GM12892 (cell line): ENCODE data around the gene KIDINS220. TPM values are rescaled to one million over a fixed set of nuclear protein-coding genes. Genes with fewer than 3 reads are reported as not detected.

ENCODE experiments used
- DNase-seq: peaks from one replicate; pipeline ENCODE4 v3.0.0; 2011; ENCODE audit not compliant: insufficient read length
- FAIRE-seq: peaks from 2 replicates; lab custom pipeline; 2011; peaks lifted over from hg19 to GRCh38; lab: Jason Lieb, UNC
- POLR2A ChIP-seq: IDR thresholded peaks from 2 replicates; pipeline ENCODE4 v1.6.1; 2011; ENCODE audit warnings: low read depth, low read length, control low read depth
- POLR2AphosphoS5 ChIP-seq: IDR thresholded peaks from 2 replicates; pipeline ENCODE4 v1.6.1; 2011; ENCODE audit warnings: low read depth, low read length, control low read depth
- TAF1 ChIP-seq: IDR thresholded peaks from 2 replicates; pipeline ENCODE4 v1.6.1; 2011; ENCODE audit warnings: low read depth, mild to moderate bottlenecking, control low read depth, low read length, borderline replicate concordance
- polyA plus RNA-seq: library from polyadenylated mRNA; unstranded; fragments of >200 nt; gene quantifications from one replicate; pipeline ENCODE4 v1.2.1, GENCODE V29; 2012; ENCODE audit warnings: missing spikeins, inconsistent platforms; ENCODE audit not compliant: missing spikeins

Gene KIDINS220
- 16.9 TPM for polyA plus RNA-seq

- DNase-seq (peak; percentile 96), FAIRE-seq (peak; percentile 94)
- TF ChIP-seq POLR2A (peak; percentile 93), TAF1 (peak; percentile 81; the same call in 1 of the 2 replicates), POLR2AphosphoS5 (peak; percentile 85)
Measured at GRCh38 chr2:8836971-8837794, at the start of gene KIDINS220. Gene KIDINS220, minus strand, starts transcription at chr2:8837613. Its CDS starts 10,520 bp downstream, at chr2:8827093.

- TF ChIP-seq POLR2AphosphoS5 (no peak), TAF1 (no peak), POLR2A (no peak)
- DNase-seq (no peak), FAIRE-seq (no peak)
Measured at GRCh38 chr2:8886876-8887275, 49.5 kb upstream of the KIDINS220 start.

GRCh38 chr2:8886202-8886518, 48.7 kb upstream of the KIDINS220 start:
- FAIRE-seq (no peak), DNase-seq (no peak)
- no peak for TF ChIP-seq POLR2AphosphoS5
- no peak for TF ChIP-seq POLR2A
- TF ChIP-seq TAF1: no peak

GRCh38 chr2:8885449-8886201, 48.2 kb upstream of the KIDINS220 start:
- DNase-seq (no peak), FAIRE-seq (peak; percentile 33)
- TF ChIP-seq POLR2AphosphoS5: no peak
- TF ChIP-seq TAF1: no peak
- TF ChIP-seq POLR2A: no peak

- TF ChIP-seq POLR2A: no peak
- no peak for TF ChIP-seq POLR2AphosphoS5
- TF ChIP-seq TAF1: no peak
- FAIRE-seq: no peak
- no peak for DNase-seq
Measured at GRCh38 chr2:8884812-8885211, 47.4 kb upstream of the KIDINS220 start.

- DNase-seq (no peak), FAIRE-seq (no peak)
Measured at GRCh38 chr2:8882094-8882493, 44.7 kb upstream of the KIDINS220 start.

GRCh38 chr2:8877894-8878293, 40.5 kb upstream of the KIDINS220 start:
- DNase-seq: no peak
- TF ChIP-seq TAF1 (no peak), POLR2AphosphoS5 (no peak), POLR2A (no peak)
- no peak for FAIRE-seq

More at GRCh38 chr2:8882094-8882493, 44.7 kb upstream of the KIDINS220 start:
- TF ChIP-seq POLR2AphosphoS5: no peak
- no peak for TF ChIP-seq POLR2A
- no peak for TF ChIP-seq TAF1

GRCh38 chr2:8877332-8877731, 39.9 kb upstream of the KIDINS220 start:
- TF ChIP-seq TAF1: no peak
- FAIRE-seq (no peak), DNase-seq (no peak)

- DNase-seq (no peak), FAIRE-seq (no peak)
- TF ChIP-seq POLR2A: no peak
- no peak for TF ChIP-seq POLR2AphosphoS5
- TF ChIP-seq TAF1: no peak
Measured at GRCh38 chr2:8876628-8877027, 39.2 kb upstream of the KIDINS220 start.

- no peak for DNase-seq
- TF ChIP-seq POLR2AphosphoS5: no peak
- TF ChIP-seq POLR2A: no peak
- TF ChIP-seq TAF1: no peak
- FAIRE-seq: peak; percentile 30
Measured at GRCh38 chr2:8872821-8873432, 35.5 kb upstream of the KIDINS220 start.

GRCh38 chr2:8870441-8870840, 33.0 kb upstream of the KIDINS220 start:
- no peak for DNase-seq
- no peak for FAIRE-seq
- TF ChIP-seq POLR2AphosphoS5 (no peak), TAF1 (no peak), POLR2A (no peak)

GRCh38 chr2:8867363-8867762, 29.9 kb upstream of the KIDINS220 start:
- FAIRE-seq: no peak
- DNase-seq: no peak
- TF ChIP-seq POLR2AphosphoS5: no peak
- no peak for TF ChIP-seq POLR2A
- no peak for TF ChIP-seq TAF1
